GM12891 (cell line): ENCODE data around the gene TLNRD1.
A peak's percentile ranks its signal among the peaks of the same experiment; 100 is the strongest.

Experiments used
- PAX5 ChIP-seq: IDR thresholded peaks from 2 replicates; pipeline ENCODE4 v1.6.1; 2011; ENCODE audit warnings: low read length, moderate library complexity, mild to moderate bottlenecking; ENCODE audit not compliant: insufficient read depth, severe bottlenecking
- POLR2A ChIP-seq: IDR thresholded peaks from 2 replicates; pipeline ENCODE4 v1.6.1; 2011; ENCODE audit warnings: low read depth, low read length, control low read depth
- POLR2AphosphoS5 ChIP-seq: IDR thresholded peaks from 2 replicates; pipeline ENCODE4 v1.6.1; 2011; ENCODE audit warnings: low read depth, low read length, control low read depth

DNA sequence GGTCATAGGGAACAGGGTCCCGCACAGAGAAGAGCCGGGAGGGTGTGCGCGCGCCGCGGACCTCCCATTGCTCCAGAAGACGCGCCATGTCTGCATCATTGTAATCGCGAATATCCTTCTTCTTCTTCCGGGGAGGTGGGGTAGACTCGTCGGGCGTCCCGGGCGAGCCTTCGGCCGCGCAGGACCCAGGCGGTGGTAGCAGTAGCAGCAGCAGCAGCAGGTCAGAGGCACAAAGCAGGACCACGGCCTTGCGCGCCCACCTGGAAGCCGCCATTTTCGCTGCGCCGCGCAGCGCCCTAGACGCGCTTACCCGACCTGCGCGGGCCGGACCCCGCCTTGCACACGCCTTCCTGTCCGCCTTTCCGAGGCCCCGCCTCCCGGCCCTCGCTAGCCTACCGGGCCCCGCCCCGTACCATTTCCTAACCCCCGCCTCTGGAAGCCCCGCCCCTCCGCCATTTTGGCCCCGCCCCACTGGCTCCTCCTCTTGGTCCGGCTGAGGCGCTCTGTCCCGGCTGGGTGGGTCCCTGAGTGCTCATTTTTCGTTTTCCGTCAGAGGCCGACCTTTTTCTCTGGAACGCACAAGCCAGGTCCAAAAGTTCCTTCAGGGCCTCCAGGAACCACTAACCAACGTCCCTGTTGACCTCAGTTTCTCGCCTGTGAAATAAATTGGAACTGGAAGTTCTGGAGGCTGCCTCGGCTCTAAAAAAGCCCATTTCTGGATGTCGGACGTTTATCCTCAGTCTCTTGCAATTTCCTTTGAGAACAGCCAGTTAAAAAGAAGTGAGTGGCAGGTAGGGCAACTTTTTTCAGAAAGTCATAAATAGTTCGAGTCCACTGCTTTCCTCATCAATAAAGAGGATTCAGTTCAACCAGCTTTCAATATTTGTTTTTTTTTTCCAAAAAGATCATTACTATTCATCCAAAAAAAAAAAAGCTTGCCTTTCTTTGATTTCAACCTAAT is 10.9 kb upstream of the TLNRD1 start, which contains the start of gene MESD:
- peak; percentile 96 for TF ChIP-seq POLR2A
- no peak for TF ChIP-seq PAX5
- TF ChIP-seq POLR2AphosphoS5 = peak; percentile 92
